HG03039 (cell line): ENCODE results near the gene TCN1.
"Not testable (repeated sequence)": the region's sequence is repeated elsewhere in the genome, so short reads cannot be mapped to it uniquely, and the experiment has no call there.

Source experiments
- ATAC-seq: cut with Tn5 transposase; IDR thresholded peaks from one replicate; pipeline ENCODE4 v1.9.1; 2021; ENCODE audit warnings: mild to moderate bottlenecking, moderate library complexity; ENCODE audit not compliant: unreplicated experiment

The TCN1 gene, protein sequence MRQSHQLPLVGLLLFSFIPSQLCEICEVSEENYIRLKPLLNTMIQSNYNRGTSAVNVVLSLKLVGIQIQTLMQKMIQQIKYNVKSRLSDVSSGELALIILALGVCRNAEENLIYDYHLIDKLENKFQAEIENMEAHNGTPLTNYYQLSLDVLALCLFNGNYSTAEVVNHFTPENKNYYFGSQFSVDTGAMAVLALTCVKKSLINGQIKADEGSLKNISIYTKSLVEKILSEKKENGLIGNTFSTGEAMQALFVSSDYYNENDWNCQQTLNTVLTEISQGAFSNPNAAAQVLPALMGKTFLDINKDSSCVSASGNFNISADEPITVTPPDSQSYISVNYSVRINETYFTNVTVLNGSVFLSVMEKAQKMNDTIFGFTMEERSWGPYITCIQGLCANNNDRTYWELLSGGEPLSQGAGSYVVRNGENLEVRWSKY

DNA sequence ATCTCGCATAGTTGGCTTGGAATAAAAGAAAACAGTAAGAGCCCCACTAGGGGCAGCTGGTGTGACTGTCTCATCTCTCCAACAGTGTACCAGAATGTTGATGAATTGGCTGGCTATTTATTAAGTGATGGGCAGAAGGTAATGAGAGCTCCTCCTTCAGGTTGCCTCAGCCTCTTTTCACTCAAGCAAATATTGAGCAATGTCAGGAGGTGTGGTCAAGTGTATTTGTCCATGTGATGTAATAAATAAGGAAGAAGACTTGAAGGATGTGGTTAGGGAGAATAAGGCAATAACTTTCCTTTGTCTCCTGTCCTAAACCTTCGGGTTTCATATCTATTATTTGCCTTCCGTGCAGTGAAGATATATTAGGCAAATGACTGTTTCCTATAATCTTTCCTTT, at the start of gene TCN1:
TSS of gene TCN1 (minus strand) at position 91 of the 400 bp plus-strand sequence. CDS start at position 74, 17 bp downstream.
- no peak for ATAC-seq

DNA sequence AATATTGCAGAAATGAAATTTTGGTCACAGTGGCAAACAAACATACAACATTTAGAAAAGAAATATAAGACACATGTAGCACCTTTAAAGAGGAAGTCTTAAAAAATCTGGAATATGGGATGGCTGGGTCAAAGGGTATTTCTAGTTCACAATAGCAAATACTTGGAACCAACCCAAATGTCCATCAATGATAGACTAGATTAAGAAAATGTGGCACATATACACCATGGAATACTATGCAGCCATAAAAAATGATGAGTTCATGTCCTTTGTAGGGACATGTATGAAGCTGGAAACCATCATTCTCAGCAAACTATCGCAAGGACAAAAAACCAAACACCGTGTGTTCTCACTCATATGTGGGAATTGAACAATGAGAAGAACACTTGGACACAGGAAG, 37.3 kb upstream of the TCN1 start:
- ATAC-seq: not testable (repeated sequence)

DNA sequence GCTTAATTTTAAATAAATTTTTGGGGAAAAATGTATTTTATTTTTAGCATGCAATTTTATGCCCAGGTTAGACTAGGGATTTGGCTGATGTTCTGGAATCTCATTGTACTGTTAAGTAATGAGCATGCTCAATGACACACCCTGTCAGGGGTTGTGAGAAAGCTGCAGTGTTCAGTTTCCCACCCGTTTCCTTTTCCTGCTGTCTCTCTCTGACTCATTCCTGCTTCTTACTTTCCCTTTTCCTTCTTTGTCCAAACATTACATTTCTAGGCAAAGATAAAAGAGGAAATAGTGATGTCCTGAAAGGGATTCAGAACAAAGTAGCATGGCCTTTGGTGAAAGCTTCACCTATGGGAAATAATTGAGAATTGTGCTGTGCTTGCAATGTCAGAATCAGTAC, 35.0 kb upstream of the TCN1 start:
- ATAC-seq: no peak

DNA sequence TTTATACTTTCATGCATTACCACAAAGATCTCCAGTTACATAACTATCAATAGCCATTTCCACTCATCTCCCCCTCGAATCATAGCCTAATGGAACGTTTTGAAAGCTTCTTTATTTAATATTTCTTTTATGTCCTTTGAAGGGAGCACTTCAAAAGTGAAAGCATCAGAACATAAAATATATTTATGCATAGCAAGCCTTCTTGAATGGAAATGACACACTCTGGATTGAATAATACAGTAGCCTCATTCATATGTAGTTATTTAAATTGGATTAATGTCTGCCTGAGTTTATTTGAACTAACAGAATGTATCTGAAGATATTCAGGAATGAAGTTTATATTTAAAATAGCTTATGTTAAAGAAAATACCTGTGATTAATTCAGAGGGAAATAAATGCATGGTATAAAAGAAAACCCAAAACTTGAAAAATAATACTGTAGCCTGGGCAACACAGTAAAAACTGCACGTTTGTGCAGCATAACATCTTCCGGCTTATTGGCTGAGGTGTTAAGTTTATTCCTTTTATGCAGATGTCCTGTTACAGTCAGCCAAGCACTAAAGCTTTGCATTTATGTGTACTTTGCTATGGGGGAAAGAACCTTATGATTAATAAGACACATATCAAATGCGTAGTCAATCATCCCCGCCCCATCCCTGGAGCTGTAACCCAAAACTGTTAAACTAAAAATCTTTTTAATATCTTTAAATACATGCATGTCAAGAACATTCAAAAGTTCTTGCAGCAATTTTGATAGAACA, 34.3 kb upstream of the TCN1 start:
- ATAC-seq: no peak

DNA sequence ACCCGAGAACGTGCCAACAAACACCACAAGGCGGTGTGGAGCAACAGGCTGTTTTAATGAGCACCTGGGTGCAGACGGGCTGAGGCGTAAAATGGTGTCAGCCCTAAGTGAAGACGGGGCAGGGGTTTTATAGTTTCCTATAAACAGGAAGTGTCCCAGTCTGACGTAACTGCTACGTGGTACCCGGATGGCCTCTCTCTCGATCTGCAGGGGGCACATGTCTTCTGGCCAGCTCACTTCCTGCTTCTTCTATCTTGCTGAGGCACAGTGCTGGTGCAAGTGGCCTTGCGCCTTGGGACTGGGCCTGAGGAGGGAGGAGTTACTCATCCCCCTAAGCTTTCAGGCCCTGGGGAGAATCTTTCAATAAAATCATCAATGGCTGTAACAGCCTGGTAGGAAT, 33.2 kb upstream of the TCN1 start:
- no peak for ATAC-seq

DNA sequence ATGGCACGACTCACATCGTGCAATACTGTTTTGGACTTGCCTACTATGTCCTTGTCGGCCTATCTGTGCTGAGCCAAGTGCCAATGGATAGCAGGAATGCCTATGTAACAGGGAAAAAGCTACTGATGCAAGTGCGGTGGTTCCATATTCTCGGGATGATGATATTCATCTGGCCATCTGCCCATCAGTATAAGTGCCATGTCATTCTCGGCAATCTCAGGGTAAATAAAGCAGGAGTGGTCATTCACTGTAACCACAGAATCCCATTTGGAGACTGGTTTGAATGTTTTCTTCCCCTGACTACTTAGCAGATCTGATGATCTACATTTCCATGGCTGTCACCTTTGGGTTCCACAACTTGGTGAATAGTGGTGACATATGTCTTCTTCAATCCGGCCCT, 32.4 kb upstream of the TCN1 start:
- ATAC-seq: no peak

DNA sequence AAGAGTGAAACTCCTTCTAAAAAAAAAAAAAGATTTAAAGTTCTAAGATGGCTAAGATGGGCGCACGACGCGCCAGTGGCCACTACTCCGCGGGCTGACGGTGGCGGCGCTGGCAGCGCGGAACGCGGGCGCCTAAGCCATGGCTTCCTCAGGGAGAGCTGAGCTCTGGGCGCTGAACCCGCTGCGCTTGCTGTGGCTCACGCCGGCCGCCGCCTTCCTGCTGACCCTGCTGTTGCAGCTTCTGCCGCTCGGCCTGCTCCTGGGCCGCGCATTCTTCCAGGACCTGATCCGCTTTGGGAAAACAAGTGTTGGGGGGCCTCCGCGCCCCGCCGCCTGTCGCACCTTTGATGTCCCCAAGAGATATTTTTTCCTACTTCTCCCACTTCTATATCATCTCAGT, 31.8 kb upstream of the TCN1 start:
- no peak for ATAC-seq

DNA sequence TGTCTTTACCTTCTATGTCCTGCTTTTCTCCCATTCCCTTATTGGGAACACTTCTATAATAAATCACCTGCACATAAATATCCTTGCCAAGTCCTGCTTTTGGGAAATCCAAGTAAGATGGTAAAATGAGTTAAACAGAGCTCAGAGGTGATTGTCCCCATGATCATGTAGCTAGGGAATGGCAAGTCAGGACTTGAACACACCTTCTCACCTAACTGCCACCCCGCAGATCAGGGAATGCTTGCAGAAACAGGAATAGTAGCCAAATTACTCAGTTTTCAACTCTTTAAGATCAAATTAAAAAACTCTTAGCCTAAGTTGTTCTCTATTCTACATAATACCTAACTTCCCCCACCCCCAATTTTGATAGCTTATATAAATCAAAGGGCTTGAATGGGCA, 28.3 kb upstream of the TCN1 start:
- no peak for ATAC-seq

DNA sequence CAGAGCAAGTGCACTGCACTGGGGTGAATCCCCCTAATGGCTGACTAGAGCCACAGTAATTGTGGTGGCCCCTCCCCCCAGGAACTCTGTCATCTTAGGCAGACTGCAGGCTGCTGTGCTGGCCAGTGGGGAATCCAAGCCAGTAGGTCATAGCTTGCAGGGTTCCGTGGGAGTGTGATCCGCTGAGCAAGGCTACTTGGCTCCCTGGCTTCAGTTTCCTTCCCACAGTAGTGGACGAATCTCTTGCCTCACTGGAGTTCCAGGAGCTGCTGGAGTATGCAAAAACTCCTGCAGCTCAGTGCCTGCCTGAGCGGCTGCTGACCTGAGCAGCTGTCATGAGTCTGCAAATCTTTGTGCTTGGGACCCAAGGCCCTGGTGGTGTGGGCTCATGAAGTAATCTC, 25.5 kb upstream of the TCN1 start:
- no peak for ATAC-seq

DNA sequence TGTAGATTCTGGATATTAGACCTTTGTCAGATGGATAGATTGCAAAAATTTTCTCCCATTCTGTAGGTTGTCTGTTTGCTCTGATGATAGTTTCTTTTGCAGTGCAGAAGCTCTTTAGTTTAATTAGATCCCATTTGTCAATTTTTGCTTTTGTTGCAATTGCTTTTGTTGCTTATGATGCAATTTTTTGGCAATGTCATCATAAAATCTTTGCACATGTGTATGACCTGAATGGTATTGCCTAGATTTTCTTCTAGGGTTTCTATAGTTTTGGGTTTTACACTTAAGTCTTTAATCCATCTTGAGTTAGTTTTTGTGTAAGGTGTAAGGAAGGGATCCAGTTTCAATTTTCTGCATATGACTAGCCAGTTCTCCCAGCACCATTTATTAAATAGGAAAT, 20.9 kb upstream of the TCN1 start:
- ATAC-seq: not testable (repeated sequence)

DNA sequence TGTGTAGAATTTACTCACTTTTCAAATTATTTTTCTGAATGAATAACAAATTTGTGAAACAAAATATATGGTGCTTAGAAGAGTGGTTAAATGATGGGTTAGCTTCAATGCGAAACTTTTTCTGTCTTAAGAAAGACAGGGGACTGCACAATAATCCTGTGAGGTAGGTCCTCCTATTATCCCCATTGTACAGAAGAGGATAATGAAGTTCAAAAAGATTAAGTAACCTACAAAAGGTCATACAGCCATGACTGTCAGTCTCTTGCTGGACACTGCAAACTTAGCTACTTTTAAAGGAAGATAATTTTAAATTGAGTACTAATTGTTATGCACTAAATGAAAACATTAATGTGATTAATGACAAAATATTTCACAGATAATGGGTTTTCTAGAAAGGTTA, 17.3 kb upstream of the TCN1 start:
- no peak for ATAC-seq

DNA sequence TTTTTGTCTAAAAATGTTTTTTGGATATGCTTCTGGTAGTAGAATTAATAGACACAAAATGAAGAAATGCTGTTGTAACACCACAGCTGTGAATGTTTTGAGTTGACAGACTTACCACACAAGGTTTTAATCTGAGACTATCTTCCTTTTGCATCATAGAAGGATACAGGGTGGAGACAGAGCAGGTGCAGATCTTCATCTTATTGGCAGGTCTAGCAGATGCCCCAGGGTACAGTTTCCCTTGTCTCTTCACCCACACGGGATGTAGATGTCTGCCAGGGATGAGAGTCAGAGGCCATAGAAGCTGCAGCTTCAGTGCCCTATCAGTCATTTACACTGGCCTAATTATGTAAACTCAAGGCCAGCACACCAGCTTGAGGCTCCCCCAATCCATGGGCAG, 13.3 kb upstream of the TCN1 start:
- ATAC-seq: no peak

DNA sequence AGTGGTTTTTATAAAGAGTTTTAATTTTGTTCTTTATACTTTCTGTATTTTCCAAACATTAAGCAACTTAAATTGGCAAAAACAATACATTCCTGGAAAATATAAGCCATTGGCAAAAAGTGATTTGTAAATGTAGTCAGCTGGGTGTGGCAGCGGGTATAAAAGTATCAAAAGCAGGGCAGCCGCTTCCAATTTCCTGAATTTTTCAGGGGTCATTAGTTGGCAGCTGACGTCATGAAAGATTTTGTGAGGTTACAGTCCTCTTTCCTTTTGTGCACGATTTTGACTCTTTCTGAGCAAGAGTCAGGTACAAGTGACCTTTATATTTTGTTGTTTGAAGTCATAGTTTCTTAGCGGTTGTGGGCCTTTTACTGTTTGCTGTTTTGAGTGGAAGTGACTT, 12.3 kb upstream of the TCN1 start, which contains the start of gene OOSP3:
TSS of gene OOSP3 (plus strand) at position 208 of the 400 bp plus-strand sequence. CDS start at position 235, 27 bp downstream.
- no peak for ATAC-seq

DNA sequence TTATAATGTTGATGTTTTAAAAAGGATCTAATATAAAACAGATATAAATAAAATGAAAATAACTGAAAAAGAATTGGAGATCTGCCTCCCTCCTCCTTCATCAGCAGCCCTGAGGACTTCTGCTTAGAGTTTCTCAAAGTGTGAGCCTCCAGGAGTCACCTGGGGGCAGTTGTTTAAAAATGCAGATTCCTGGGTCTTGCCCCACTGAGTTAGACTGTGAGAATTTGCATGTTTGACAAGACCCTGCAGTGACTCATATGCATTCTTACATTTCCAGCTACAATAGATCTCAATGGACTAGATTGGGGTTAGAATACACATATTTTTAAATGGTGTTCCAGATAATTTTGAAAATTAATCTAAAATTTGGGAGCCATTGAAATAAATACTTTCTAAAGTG, 11.5 kb upstream of the TCN1 start:
- no peak for ATAC-seq

DNA sequence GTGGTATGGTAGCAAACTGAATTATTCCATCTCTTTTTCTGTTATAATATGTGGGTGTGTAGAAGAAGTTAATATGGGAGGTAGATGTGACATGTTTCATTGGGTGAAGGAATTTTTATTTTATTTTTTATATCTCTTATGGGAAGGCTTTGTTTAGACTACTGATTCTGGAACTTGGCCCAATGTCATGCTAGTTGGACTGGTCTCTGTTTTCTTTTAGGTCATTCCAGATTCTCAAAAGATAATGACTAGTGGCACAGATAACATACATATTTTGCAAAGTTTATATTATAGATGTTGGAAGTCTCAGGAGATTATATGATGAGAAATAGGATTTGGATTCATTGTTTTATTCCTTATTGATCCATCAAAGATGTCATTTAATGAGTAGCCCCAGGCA, 11.0 kb upstream of the TCN1 start:
- no peak for ATAC-seq

DNA sequence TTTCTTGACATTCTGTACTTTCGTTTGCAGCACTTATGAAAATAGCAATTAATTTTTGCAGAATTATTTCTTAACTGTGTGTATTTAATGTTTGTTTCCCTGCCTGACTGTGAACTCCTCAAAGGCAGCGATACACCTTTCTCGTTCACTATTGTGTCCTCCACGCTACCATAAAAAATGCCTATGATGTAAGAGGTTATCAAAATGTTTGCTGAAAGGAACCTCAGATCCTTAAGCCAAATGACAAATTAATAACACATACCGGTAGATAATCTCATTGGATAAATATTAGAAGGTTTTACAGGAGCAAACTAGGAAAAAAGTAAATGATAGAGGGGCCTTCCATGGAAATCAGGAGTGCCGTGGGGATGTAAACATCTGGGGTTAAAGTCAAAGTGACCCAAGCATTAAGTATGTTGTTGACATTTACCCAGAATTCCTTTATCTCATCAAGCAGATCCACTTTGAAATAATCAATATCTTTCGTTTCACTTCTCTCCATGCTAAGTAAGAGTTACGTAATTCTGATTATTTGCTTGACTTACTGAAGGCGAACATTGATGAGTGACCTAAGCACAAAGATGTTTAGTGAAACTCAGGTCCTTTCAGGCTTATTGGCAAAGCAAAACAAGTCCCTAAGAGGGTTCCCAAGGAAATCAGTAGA, 9.7 kb upstream of the TCN1 start:
- ATAC-seq: no peak

DNA sequence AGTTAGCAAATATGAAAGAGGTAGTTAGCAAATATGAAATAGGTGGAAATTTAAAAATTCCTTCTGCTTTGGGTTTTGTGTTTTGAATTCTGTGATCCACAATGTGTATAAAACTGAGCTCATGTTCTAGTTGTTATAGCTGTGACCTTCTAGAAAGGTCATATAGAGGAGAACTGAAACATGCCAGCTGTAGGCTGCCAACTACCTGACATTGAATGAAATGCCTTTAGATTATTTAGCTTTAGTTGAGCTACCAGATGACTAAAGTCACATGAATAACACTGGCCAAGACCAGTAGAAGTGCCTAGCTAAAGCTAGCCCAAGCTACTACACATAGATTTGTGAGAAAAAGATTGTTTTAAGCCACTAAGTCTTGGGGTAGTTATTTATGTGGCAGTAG, 5.8 kb upstream of the TCN1 start:
- ATAC-seq: no peak

DNA sequence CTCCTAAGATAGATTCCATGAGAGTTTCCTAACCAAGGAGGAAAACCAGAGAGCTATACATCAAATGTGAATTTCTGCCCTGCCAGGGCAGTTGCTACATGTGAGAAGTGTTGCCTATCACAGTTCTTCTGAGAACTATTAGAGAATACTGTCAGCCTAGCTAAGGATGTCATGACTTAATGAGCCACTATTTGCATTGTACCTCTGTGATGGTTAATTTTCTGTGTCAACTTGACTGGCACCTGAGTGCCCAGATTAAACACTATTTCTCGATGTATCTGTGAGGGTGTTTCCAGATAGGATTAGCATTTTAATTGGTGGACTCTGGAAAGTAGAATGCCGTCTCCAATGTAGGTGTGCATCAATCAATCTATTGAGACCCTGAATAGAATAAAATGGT, 1.7 kb upstream of the TCN1 start:
- no peak for ATAC-seq

DNA sequence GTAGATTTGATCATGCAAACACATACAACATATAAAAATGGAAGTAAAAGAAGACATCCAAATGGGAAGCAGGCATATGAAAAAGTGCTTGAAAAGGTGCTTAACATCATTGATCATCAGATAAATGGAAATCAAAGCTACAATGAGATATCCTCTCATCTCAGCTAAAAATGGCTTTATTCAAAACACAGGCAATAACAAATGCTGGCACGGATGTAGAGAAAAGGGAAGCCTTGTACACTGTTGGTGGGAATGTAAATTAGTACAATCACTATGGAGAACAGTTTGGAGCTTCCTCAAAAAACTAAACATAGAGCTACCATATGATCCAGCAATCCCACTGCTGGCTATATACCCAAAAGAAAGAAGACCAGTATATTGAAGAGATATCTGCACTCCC, 549 bp upstream of the TCN1 start:
- ATAC-seq: no peak

DNA sequence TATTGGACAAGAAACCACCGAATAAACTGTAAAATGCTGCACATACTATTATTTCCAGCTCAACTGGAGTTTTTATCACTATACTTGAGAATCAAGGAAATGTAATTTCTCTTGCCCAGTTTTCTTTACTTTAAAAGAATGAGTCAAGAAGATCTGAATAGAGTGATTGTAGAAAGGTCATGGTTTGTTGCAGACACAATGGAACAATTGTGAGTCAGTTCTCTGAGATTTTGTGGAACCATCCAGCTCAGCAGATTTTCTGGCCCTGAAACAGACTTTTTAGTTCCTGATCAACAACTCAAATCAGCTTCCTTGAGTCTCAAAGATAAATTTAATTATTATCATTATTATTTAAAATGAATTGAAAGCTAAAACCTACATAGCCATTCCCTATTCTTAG, 1.3 kb downstream of the TCN1 start:
- ATAC-seq: no peak

DNA sequence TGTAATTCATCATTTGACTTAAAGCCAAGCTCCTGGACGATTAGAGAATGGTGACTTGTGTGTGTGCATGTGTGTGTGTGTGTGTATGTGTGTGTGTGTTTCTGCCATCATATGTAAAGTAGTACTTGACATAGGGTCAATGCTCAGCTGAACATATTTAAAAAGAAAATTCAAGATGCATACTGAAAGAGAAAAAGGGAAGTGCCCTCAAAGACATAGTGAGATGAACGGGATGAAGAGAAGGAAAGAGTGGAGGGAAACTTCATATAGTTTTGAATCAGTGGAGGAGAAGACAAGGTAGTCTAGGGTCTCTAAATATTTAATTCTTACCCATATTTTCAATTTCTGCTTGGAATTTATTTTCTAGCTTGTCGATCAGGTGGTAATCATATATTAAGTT, 4.0 kb downstream of the TCN1 start:
- ATAC-seq: no peak

DNA sequence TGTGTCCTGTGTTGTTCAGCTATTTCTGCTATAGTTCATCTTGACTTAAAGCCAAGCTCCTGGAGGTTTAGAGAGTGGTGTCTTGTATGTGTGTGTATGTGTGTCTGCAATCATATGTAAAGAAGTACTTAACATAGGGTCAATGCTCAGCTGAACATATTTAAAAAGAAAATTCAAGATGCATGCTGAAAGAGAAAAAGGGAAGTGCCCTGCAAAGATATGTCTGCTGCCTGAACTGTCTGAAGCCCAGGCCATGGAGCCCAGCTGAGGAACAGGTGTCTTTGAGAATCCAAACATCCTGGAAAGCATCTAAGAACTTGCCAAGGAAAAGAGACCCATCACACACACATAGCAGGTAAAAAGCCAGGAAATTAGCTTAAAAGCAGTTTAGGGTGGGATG, 6.6 kb downstream of the TCN1 start:
- ATAC-seq: no peak
